ENCODE measurements around the gene MRTFB. TPM values are rescaled to one million over a fixed set of nuclear protein-coding genes. Genes with fewer than 3 reads are reported as not detected.

MRTFB gene
- total and polyA plus RNA-seq, 9 donors, result 7.2 to 45.6 (median 36.6) TPM

DNA sequence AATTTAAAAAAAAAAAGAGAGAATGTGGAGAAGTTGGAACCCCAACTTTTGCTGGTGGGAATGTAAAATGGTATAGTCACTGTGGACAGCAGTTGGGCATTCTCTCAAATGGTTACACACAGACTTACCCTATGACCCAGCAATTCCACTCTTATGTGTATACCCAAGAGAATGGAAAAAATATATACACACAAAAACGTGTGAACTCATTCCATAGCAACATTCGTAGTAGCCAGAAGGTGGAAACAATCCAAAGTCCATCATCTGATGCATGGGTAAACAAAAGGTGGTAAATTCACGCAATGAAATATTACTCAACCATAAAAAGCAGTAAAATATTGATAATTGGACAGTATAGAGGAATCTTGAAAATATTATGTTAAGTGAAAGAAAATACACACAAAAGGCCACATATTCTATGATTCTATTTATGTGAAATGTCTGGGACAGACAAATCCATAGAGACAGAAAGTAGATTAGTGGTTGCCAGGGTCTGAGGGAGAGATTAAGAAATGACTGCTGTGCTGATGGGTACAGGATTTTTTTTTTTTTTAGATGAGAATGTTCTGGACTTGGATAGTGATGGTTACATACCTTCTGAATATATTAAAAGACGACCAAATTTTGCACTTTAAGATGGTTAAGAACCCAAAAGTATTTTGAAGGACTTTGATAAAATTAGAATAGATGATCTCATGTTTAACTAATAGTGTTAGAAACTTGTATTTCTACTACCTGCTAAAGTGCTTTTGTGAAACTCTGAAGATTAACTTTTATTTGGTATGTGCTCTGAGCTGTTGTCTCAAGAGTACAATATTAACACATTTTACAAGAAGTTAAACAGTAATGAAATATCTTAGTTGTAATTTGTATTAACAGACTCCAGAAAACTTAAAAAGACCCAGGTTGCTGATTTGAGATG is 60.9 kb downstream of the MRTFB start:
- 78 to 84% (median 84%) methylated on average over 4 of the region's 4 CpGs for WGBS, 3 donors
- H3K27ac ChIP-seq, result no peak overlapping the region

GRCh38 chr16:14132696-14133048 is 61.6 kb downstream of the MRTFB start:
- H3K27ac ChIP-seq, result no peak overlapping the region
- H3K9me3 ChIP-seq, result no peaks in the 10 kb centered on the region
- no peak for DNase-seq
- H3K4me1 ChIP-seq (ENCODE audit: insufficient read depth), result no peaks in the 10 kb centered on the region
- H3K4me3 ChIP-seq, result no peak overlapping the region
- TF ChIP-seq EP300 (IDR thresholded peaks at IDR 0.05), result no peak
- no peak for TF ChIP-seq POLR2A (IDR thresholded peaks at IDR 0.05)
- no peak for TF ChIP-seq CTCF (IDR thresholded peaks at IDR 0.05)
- H3K36me3 ChIP-seq, result no peaks in the 10 kb centered on the region
- H3K27me3 ChIP-seq, result no peaks in the 10 kb centered on the region
- WGBS, 3 donors, result 74 to 81% (median 76%) methylated on average over 4 of the region's 4 CpGs
- intact Hi-C loops (cut with DNase I), result no loop called here

More for the DNA sequence above, 60.9 kb downstream of the MRTFB start:
- H3K9me3 ChIP-seq, result no peaks in the 10 kb centered on the region
- H3K4me1 ChIP-seq (ENCODE audit: insufficient read depth), result no peaks in the 10 kb centered on the region
- TF ChIP-seq EP300 (IDR thresholded peaks at IDR 0.05) (no peak), CTCF (IDR thresholded peaks at IDR 0.05) (no peak), POLR2A (IDR thresholded peaks at IDR 0.05) (no peak)
- intact Hi-C loops (cut with DNase I), result no loop called here
- no peaks in the 10 kb centered on the region for H3K27me3 ChIP-seq
- H3K4me3 ChIP-seq, result no peak overlapping the region
- H3K36me3 ChIP-seq, result no peaks in the 10 kb centered on the region
- DNase-seq, result no peak

DNA sequence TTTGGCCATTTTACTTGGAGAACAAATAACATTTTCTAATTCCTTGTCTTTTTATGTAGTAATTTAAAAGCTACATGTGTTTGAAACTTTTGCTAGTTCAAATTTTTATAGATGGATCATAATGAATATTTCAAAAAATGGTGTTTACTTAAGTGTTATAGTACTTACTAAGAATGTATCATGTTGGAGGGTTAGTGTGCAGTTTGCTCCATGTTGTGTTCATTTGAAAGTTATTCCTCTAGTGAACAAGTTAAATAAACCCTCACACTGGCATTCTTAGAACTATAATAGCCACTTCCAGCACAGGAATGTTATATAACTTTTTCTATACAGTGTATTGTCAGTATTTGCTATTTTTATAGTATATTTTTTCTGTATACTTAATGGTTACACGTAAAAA is 62.8 kb downstream of the MRTFB start:
- H3K36me3 ChIP-seq, result no peaks in the 10 kb centered on the region
- intact Hi-C loops (cut with DNase I), result no loop called here
- H3K9me3 ChIP-seq, result no peaks in the 10 kb centered on the region
- no peaks in the 10 kb centered on the region for H3K4me1 ChIP-seq (ENCODE audit: insufficient read depth)
- WGBS, 3 donors, result 77 to 84% (median 77%) methylated on average over 1 of the region's 1 CpG
- H3K27ac ChIP-seq, result no peak overlapping the region
- no peak overlapping the region for H3K4me3 ChIP-seq
- DNase-seq, result no peak
- no peaks in the 10 kb centered on the region for H3K27me3 ChIP-seq
- no peak for TF ChIP-seq CTCF (IDR thresholded peaks at IDR 0.05)
- TF ChIP-seq EP300 (IDR thresholded peaks at IDR 0.05), result no peak
- no peak for TF ChIP-seq POLR2A (IDR thresholded peaks at IDR 0.05)

GRCh38 chr16:14135704-14136103 is 64.6 kb downstream of the MRTFB start:
- WGBS, 3 donors, result 95 to 99% (median 97%) methylated on average over 5 of the region's 5 CpGs
- H3K27ac ChIP-seq, result no peak overlapping the region
- DNase-seq, result no peak

More at GRCh38 chr16:14135704-14136103, 64.6 kb downstream of the MRTFB start:
- no peaks in the 10 kb centered on the region for H3K4me1 ChIP-seq (ENCODE audit: insufficient read depth)
- H3K4me3 ChIP-seq, result no peak overlapping the region
- TF ChIP-seq EP300 (IDR thresholded peaks at IDR 0.05), result no peak
- TF ChIP-seq CTCF (IDR thresholded peaks at IDR 0.05), result no peak
- no peak for TF ChIP-seq POLR2A (IDR thresholded peaks at IDR 0.05)
- H3K9me3 ChIP-seq, result no peaks in the 10 kb centered on the region
- H3K27me3 ChIP-seq, result no peaks in the 10 kb centered on the region
- H3K36me3 ChIP-seq, result no peaks in the 10 kb centered on the region
- intact Hi-C loops (cut with DNase I), result no loop called here
